Endothelial cell of umbilical vein (primary cell): Measurements from ENCODE around the gene NR3C2. TPM values are rescaled to one million over a fixed set of nuclear protein-coding genes. Genes with fewer than 3 reads are reported as not detected.

Experiments used
- BruUV-seq: library from RNA; stranded (reverse); fragments of 400-500 nt; replicated peaks from 2 replicates; lab custom pipeline; 2021; lab: Mats Ljungman, UMichigan
- CTCF ChIA-PET: fragments of 300-600, 350-600 bp; sonication (Branson Sonifier 250); formaldehyde crosslinking; loops from one replicate; lab custom pipeline; 2021; ENCODE audit warnings: antibody characterized with exemption, inconsistent platforms; lab: Charles Lee
- POLR2A ChIA-PET: fragments of 300-600, 350-600 bp; sonication (Branson Sonifier 250); formaldehyde crosslinking; loops from one replicate; lab custom pipeline; 2021; ENCODE audit warnings: antibody characterized with exemption, inconsistent platforms; lab: Charles Lee
- DNase-seq: peaks from one replicate; pipeline ENCODE4 v3.0.0-alpha.2; 2011; ENCODE audit warnings: low read depth, low spot score
- FAIRE-seq: peaks from 2 replicates; lab custom pipeline; 2011; peaks lifted over from hg19 to GRCh38; lab: Jason Lieb, UNC
- H2AFZ ChIP-seq: 2 replicates; pipeline ENCODE4 v1.6.0; 2012; ENCODE audit warnings: low read depth, low read length, control low read depth, inconsistent platforms
- H3K27ac ChIP-seq: 2 replicates; pipeline ENCODE4 v1.5.1; 2011; ENCODE audit warnings: low read depth, mild to moderate bottlenecking, control low read depth, low read length, moderate library complexity; ENCODE audit not compliant: insufficient read depth
- H3K27me3 ChIP-seq, 2 experiments: 2 replicates each; pipeline versions ENCODE4 v1.6.0 to v1.6.1; 2011; ENCODE audit warnings: low read length in 2 of 2, mixed read lengths in 1 of 2; ENCODE audit not compliant: control insufficient read depth in 2 of 2, insufficient read depth in 2 of 2
- H3K36me3 ChIP-seq, 2 experiments: 2 replicates in 1 of 2; 3 replicates in 1 of 2; pipeline ENCODE4 v1.5.1; 2011; ENCODE audit warnings: low read length in 2 of 2, mild to moderate bottlenecking in 1 of 2, moderate library complexity in 1 of 2; ENCODE audit not compliant: control insufficient read depth in 2 of 2, insufficient read depth in 2 of 2; ENCODE audit errors: extremely low read depth in 1 of 2
- H3K4me1 ChIP-seq: 3 replicates; pipeline ENCODE4 v1.5.1; 2011; ENCODE audit warnings: mild to moderate bottlenecking, low read length; ENCODE audit not compliant: control insufficient read depth, insufficient read depth; ENCODE audit errors: extremely low read depth
- H3K4me2 ChIP-seq: 2 replicates; pipeline ENCODE4 v1.6.1; 2011; ENCODE audit warnings: low read length, control low read depth, mixed read lengths; ENCODE audit not compliant: insufficient read depth
- H3K4me3 ChIP-seq, 3 experiments: fragments of 200-600 bp in 1 of 3; sonication (generic), shearing (Covaris generic) in 1 of 3; replicated peaks in 1 of 3; 2 replicates each; pipeline ENCODE4 v1.5.1; 2011 to 2016; ENCODE audit warnings: control low read depth in 3 of 3, low read length in 3 of 3, mild to moderate bottlenecking in 2 of 3, inconsistent platforms in 1 of 3, low read depth in 1 of 3, moderate library complexity in 1 of 3; ENCODE audit not compliant: insufficient read depth in 1 of 3
- H3K79me2 ChIP-seq: 2 replicates; pipeline ENCODE4 v1.6.0; 2012; ENCODE audit warnings: low read length, inconsistent platforms; ENCODE audit not compliant: control insufficient read depth, insufficient read depth
- H3K9ac ChIP-seq: replicated peaks from 2 replicates; pipeline ENCODE3; 2011; ENCODE audit warnings: low read length, control low read depth; ENCODE audit not compliant: insufficient read depth; ENCODE audit errors: extremely low read depth
- H3K9me1 ChIP-seq: replicated peaks from 3 replicates; pipeline ENCODE4 v1.6.0; 2011; ENCODE audit warnings: mild to moderate bottlenecking, low read length; ENCODE audit not compliant: control insufficient read depth, insufficient read depth; ENCODE audit errors: extremely low read depth
- H3K9me3 ChIP-seq: replicated peaks from 2 replicates; pipeline ENCODE4 v1.5.1; 2012; ENCODE audit warnings: low read length, inconsistent platforms; ENCODE audit not compliant: control insufficient read depth, insufficient read depth
- H4K20me1 ChIP-seq: replicated peaks from 2 replicates; pipeline ENCODE3; 2011; ENCODE audit warnings: mild to moderate bottlenecking, low read length; ENCODE audit not compliant: control insufficient read depth, insufficient read depth; ENCODE audit errors: extremely low read depth
- EZH2 ChIP-seq: IDR thresholded peaks from 2 replicates; pipeline ENCODE4 v1.6.1; 2012; ENCODE audit warnings: borderline replicate concordance, low read depth, mild to moderate bottlenecking, moderate library complexity, low read length, inconsistent platforms; ENCODE audit not compliant: severe bottlenecking
- FOS ChIP-seq: IDR thresholded peaks from 2 replicates; pipeline ENCODE4 v1.6.1; 2011; ENCODE audit warnings: mild to moderate bottlenecking, low read length, moderate library complexity, borderline replicate concordance; ENCODE audit not compliant: insufficient read depth
- GATA2 ChIP-seq: IDR thresholded peaks from 2 replicates; pipeline ENCODE4 v1.7.0; 2011; ENCODE audit warnings: low read depth, mild to moderate bottlenecking, moderate library complexity, mixed read lengths, low read length; ENCODE audit not compliant: insufficient read length, insufficient read depth
- JUN ChIP-seq: IDR thresholded peaks from 2 replicates; pipeline ENCODE4 v1.6.1; 2011; ENCODE audit warnings: borderline replicate concordance, low read depth; ENCODE audit not compliant: insufficient read length, insufficient read depth
- MAX ChIP-seq: IDR thresholded peaks from 2 replicates; pipeline ENCODE4 v1.6.1; 2011; ENCODE audit not compliant: insufficient read depth, insufficient read length
- MYC ChIP-seq: IDR thresholded peaks from one replicate; pipeline ENCODE4 v1.6.1; 2011; ENCODE audit warnings: mild to moderate bottlenecking, low read depth, low read length
- POLR2A ChIP-seq: IDR thresholded peaks from 2 replicates; pipeline ENCODE4 v1.6.1; 2012; ENCODE audit warnings: low read depth, mild to moderate bottlenecking, control low read depth, low read length
- POLR2AphosphoS5 ChIP-seq: IDR thresholded peaks from 2 replicates; pipeline ENCODE4 v1.6.1; 2012; ENCODE audit warnings: low read depth, mild to moderate bottlenecking, control low read depth, low read length, moderate library complexity; ENCODE audit not compliant: insufficient read depth
- dilution Hi-C: fragments of 300-500 bp; cut with MboI; formaldehyde crosslinking; loops from one replicate; pipeline ENCODE4 v1.15.0; 2019; ENCODE audit warnings: low sequenced_read_pairs; ENCODE audit not compliant: extremely low pct_ligation_motif_present
- intact Hi-C: fragments of 100-400 bp; cut with micrococcal nuclease; formaldehyde crosslinking; loops from one replicate; pipeline ENCODE4 v1.10.0; 2022
- polyA plus RNA-seq, 4 experiments: library from polyadenylated mRNA; depleted of rRNA in 3 of 4; stranded (reverse) in 3 of 4; unstranded in 1 of 4; fragments of >200 nt; gene quantifications; 2 replicates each; pipeline versions ENCODE4 v1.2.1 to v1.2.3, GENCODE V29; 2011 to 2012; ENCODE audit warnings: missing spikeins in 1 of 4
- total RNA-seq: library from RNA; stranded (reverse); gene quantifications from 2 replicates; pipeline ENCODE4 v1.2.3, GENCODE V29; 2021
- TF ChIP-seq, protein P1 (sequence below), 2 donors: IDR thresholded peaks; 1 replicate in 1 of 2; 2 replicates in 1 of 2; pipeline ENCODE4 v1.5.1; 2011; ENCODE audit warnings: low read length in 2 of 2, mild to moderate bottlenecking in 2 of 2, moderate library complexity in 2 of 2, control low read depth in 1 of 2, inconsistent platforms in 1 of 2, low read depth in 1 of 2; ENCODE audit not compliant: insufficient read depth in 1 of 2; ENCODE audit errors: extremely low read depth in 1 of 2

The NR3C2 gene
- total and polyA plus RNA-seq, 2 donors (not counting 3 experiments of a cell fraction or from before 2014, with no cell fraction given) = 4.8 to 16.4 TPM

GRCh38 chr4:148243837-148244236 is 198.4 kb downstream of the NR3C2 start:
- Histone ChIP-seq H3K4me3 (no peak overlapping the region), H4K20me1 (no peaks in the 10 kb centered on the region), H2AFZ (no peak overlapping the region), H3K79me2 (no peaks in the 10 kb centered on the region), H3K9me1 (no peaks in the 10 kb centered on the region), H3K9me3 (no peaks in the 10 kb centered on the region), H3K27me3 (no peaks in the 10 kb centered on the region), H3K4me2 (no peak overlapping the region), H3K4me1 (no peaks in the 10 kb centered on the region), H3K36me3 (no peaks in the 10 kb centered on the region), H3K27ac (no peak overlapping the region), H3K9ac (no peak overlapping the region)
- FAIRE-seq (no peak), DNase-seq (no peak)
- no peak for TF ChIP-seq POLR2AphosphoS5
- TF ChIP-seq GATA2 = no peak
- TF ChIP-seq EZH2 = no peak
- TF ChIP-seq MAX = no peak
- TF ChIP-seq POLR2A = no peak
- TF ChIP-seq, protein P1, sequence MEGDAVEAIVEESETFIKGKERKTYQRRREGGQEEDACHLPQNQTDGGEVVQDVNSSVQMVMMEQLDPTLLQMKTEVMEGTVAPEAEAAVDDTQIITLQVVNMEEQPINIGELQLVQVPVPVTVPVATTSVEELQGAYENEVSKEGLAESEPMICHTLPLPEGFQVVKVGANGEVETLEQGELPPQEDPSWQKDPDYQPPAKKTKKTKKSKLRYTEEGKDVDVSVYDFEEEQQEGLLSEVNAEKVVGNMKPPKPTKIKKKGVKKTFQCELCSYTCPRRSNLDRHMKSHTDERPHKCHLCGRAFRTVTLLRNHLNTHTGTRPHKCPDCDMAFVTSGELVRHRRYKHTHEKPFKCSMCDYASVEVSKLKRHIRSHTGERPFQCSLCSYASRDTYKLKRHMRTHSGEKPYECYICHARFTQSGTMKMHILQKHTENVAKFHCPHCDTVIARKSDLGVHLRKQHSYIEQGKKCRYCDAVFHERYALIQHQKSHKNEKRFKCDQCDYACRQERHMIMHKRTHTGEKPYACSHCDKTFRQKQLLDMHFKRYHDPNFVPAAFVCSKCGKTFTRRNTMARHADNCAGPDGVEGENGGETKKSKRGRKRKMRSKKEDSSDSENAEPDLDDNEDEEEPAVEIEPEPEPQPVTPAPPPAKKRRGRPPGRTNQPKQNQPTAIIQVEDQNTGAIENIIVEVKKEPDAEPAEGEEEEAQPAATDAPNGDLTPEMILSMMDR (IDR thresholded peaks at IDR 0.05; ENCODE audit: extremely low read depth in 1 of 2, insufficient read depth in 1 of 2, low read depth in 1 of 2, low read length in 2 of 2) = no peak
- TF ChIP-seq JUN = no peak
- no peak for TF ChIP-seq MYC
- no peak for TF ChIP-seq FOS
- no TSS peak for BruUV-seq
- dilution Hi-C loops (no loop called here), intact Hi-C loops (no loop called here)
- ChIA-PET CTCF (interaction anchor here (1.1 kb wide), 1 partner anchor 187 kb away, joined by 3 read pairs; no protein-coding TSS in a partner anchor), POLR2A (no interaction called here)
